Measurements from ENCODE around the gene CYBC1.

Gene CYBC1

GRCh38 chr17:82410014-82410716, 40.4 kb downstream of the CYBC1 start:
- Mint-ChIP-seq H3K4me1 (ENCODE audit: low read depth) (peaks cover 14% of the 10 kb centered on the region), H3K4me3 (no peak overlapping the region), H3K27me3 (peaks cover 4% of the 10 kb centered on the region), H3K27ac (no peak overlapping the region), H3K9me3 (no peaks in the 10 kb centered on the region), H3K36me3 (ENCODE audit: low read depth) (peaks cover 77% of the 10 kb centered on the region)
- intact Hi-C loops (cut with micrococcal nuclease) = no loop called here

- Mint-ChIP-seq H3K27me3 (peaks cover 4% of the 10 kb centered on the region), H3K27ac (no peak overlapping the region), H3K4me1 (ENCODE audit: low read depth) (peaks cover 10% of the 10 kb centered on the region), H3K9me3 (no peaks in the 10 kb centered on the region), H3K4me3 (no peak overlapping the region), H3K36me3 (ENCODE audit: low read depth) (peaks cover 79% of the 10 kb centered on the region)
- intact Hi-C loops (cut with micrococcal nuclease) = no loop called here
These were observed 41.6 kb downstream of the CYBC1 start for GRCh38 chr17:82408938-82409318.

- Mint-ChIP-seq H3K4me1 (ENCODE audit: low read depth) (peaks cover 10% of the 10 kb centered on the region), H3K9me3 (no peaks in the 10 kb centered on the region), H3K4me3 (no peak overlapping the region), H3K36me3 (ENCODE audit: low read depth) (peaks cover 79% of the 10 kb centered on the region), H3K27ac (peak overlapping the region; percentile 56), H3K27me3 (peaks cover 4% of the 10 kb centered on the region)
- intact Hi-C loops (cut with micrococcal nuclease) = no loop called here
These were observed 42.1 kb downstream of the CYBC1 start for GRCh38 chr17:82408288-82408937.

GRCh38 chr17:82407255-82407654, 43.3 kb downstream of the CYBC1 start:
- Mint-ChIP-seq H3K27ac (peak overlapping the region; percentile 56), H3K36me3 (ENCODE audit: low read depth) (peaks cover 79% of the 10 kb centered on the region), H3K4me3 (no peak overlapping the region), H3K4me1 (ENCODE audit: low read depth) (peaks cover 10% of the 10 kb centered on the region), H3K9me3 (no peaks in the 10 kb centered on the region), H3K27me3 (peaks cover 4% of the 10 kb centered on the region)
- intact Hi-C loops (cut with micrococcal nuclease) = no loop called here

GRCh38 chr17:82406131-82406671, 44.4 kb downstream of the CYBC1 start:
- intact Hi-C loops (cut with micrococcal nuclease) = no loop called here
- peaks cover 19% of the 10 kb centered on the region for H3K4me1 Mint-ChIP-seq (ENCODE audit: low read depth)
- H3K9me3 Mint-ChIP-seq = no peaks in the 10 kb centered on the region
- peaks cover 75% of the 10 kb centered on the region for H3K36me3 Mint-ChIP-seq (ENCODE audit: low read depth)
- H3K4me3 Mint-ChIP-seq = no peak overlapping the region
- no peak overlapping the region for H3K27ac Mint-ChIP-seq
- peaks cover 4% of the 10 kb centered on the region for H3K27me3 Mint-ChIP-seq

GRCh38 chr17:82405051-82405450, 45.5 kb downstream of the CYBC1 start:
- intact Hi-C loops (cut with micrococcal nuclease) = no loop called here
- Mint-ChIP-seq H3K4me3 (no peak overlapping the region), H3K27ac (no peak overlapping the region), H3K4me1 (ENCODE audit: low read depth) (peaks cover 30% of the 10 kb centered on the region), H3K9me3 (no peaks in the 10 kb centered on the region), H3K36me3 (ENCODE audit: low read depth) (peaks cover 70% of the 10 kb centered on the region), H3K27me3 (peaks cover 4% of the 10 kb centered on the region)

- peaks cover 68% of the 10 kb centered on the region for H3K36me3 Mint-ChIP-seq (ENCODE audit: low read depth)
- intact Hi-C loops (cut with micrococcal nuclease) = loop anchor here (2.0 kb wide), 1 partner anchor 17 kb away; no protein-coding TSS in a partner anchor
- peaks cover 41% of the 10 kb centered on the region for H3K4me1 Mint-ChIP-seq (ENCODE audit: low read depth)
- peaks cover 7% of the 10 kb centered on the region for H3K27me3 Mint-ChIP-seq
- no peak overlapping the region for H3K4me3 Mint-ChIP-seq
- H3K27ac Mint-ChIP-seq = no peak overlapping the region
- H3K9me3 Mint-ChIP-seq = no peaks in the 10 kb centered on the region
These were observed 46.6 kb downstream of the CYBC1 start for GRCh38 chr17:82403662-82404660.

GRCh38 chr17:82402865-82403264, 47.7 kb downstream of the CYBC1 start:
- H3K36me3 Mint-ChIP-seq (ENCODE audit: low read depth) = peaks cover 69% of the 10 kb centered on the region
- intact Hi-C loops (cut with micrococcal nuclease) = loop anchor here (2.0 kb wide), 1 partner anchor 18 kb away; no protein-coding TSS in a partner anchor
- no peak overlapping the region for H3K27ac Mint-ChIP-seq
- no peaks in the 10 kb centered on the region for H3K9me3 Mint-ChIP-seq
- peaks cover 41% of the 10 kb centered on the region for H3K4me1 Mint-ChIP-seq (ENCODE audit: low read depth)
- H3K4me3 Mint-ChIP-seq = no peak overlapping the region
- H3K27me3 Mint-ChIP-seq = peaks cover 7% of the 10 kb centered on the region

GRCh38 chr17:82400830-82401229, 49.7 kb downstream of the CYBC1 start:
- intact Hi-C loops (cut with micrococcal nuclease) = no loop called here
- Mint-ChIP-seq H3K9me3 (no peaks in the 10 kb centered on the region), H3K36me3 (ENCODE audit: low read depth) (peaks cover 75% of the 10 kb centered on the region), H3K4me1 (ENCODE audit: low read depth) (peaks cover 37% of the 10 kb centered on the region), H3K27me3 (peaks cover 3% of the 10 kb centered on the region), H3K4me3 (peak overlapping the region; percentile 65), H3K27ac (peak overlapping the region; percentile 79)

GRCh38 chr17:82400206-82400605, 50.3 kb downstream of the CYBC1 start:
- Mint-ChIP-seq H3K4me1 (ENCODE audit: low read depth) (peaks cover 37% of the 10 kb centered on the region), H3K27me3 (peaks cover 3% of the 10 kb centered on the region), H3K9me3 (no peaks in the 10 kb centered on the region), H3K27ac (peak overlapping the region; percentile 79), H3K36me3 (ENCODE audit: low read depth) (peaks cover 75% of the 10 kb centered on the region), H3K4me3 (no peak overlapping the region)
- intact Hi-C loops (cut with micrococcal nuclease) = no loop called here

- peak overlapping the region; percentile 33 for H3K27ac Mint-ChIP-seq
- peaks cover 75% of the 10 kb centered on the region for H3K36me3 Mint-ChIP-seq (ENCODE audit: low read depth)
- no peak overlapping the region for H3K4me3 Mint-ChIP-seq
- peaks cover 3% of the 10 kb centered on the region for H3K27me3 Mint-ChIP-seq
- intact Hi-C loops (cut with micrococcal nuclease) = no loop called here
- peaks cover 37% of the 10 kb centered on the region for H3K4me1 Mint-ChIP-seq (ENCODE audit: low read depth)
- no peaks in the 10 kb centered on the region for H3K9me3 Mint-ChIP-seq
These were observed 50.9 kb downstream of the CYBC1 start for GRCh38 chr17:82399601-82400101.

- H3K27ac Mint-ChIP-seq = peak overlapping the region; percentile 33
- H3K4me1 Mint-ChIP-seq (ENCODE audit: low read depth) = peaks cover 37% of the 10 kb centered on the region
- H3K36me3 Mint-ChIP-seq (ENCODE audit: low read depth) = peaks cover 75% of the 10 kb centered on the region
- H3K9me3 Mint-ChIP-seq = no peaks in the 10 kb centered on the region
- H3K27me3 Mint-ChIP-seq = peaks cover 3% of the 10 kb centered on the region
- H3K4me3 Mint-ChIP-seq = no peak overlapping the region
- intact Hi-C loops (cut with micrococcal nuclease) = no loop called here
These were observed 51.5 kb downstream of the CYBC1 start for GRCh38 chr17:82399041-82399441.

- no peaks in the 10 kb centered on the region for H3K9me3 Mint-ChIP-seq
- H3K4me1 Mint-ChIP-seq (ENCODE audit: low read depth) = peaks cover 37% of the 10 kb centered on the region
- no peak overlapping the region for H3K4me3 Mint-ChIP-seq
- peaks cover 75% of the 10 kb centered on the region for H3K36me3 Mint-ChIP-seq (ENCODE audit: low read depth)
- peaks cover 3% of the 10 kb centered on the region for H3K27me3 Mint-ChIP-seq
- H3K27ac Mint-ChIP-seq = no peak overlapping the region
- intact Hi-C loops (cut with micrococcal nuclease) = no loop called here
These were observed 52.9 kb downstream of the CYBC1 start for GRCh38 chr17:82397449-82398335.
